Midbrain (tissue), 1 donor: ENCODE measurements around the gene TRAFD1.

ENCODE experiments used
- DNase-seq: peaks from one replicate; lab custom pipeline; 2025; lab: John Stamatoyannopoulos, UW

Gene TRAFD1

DNA sequence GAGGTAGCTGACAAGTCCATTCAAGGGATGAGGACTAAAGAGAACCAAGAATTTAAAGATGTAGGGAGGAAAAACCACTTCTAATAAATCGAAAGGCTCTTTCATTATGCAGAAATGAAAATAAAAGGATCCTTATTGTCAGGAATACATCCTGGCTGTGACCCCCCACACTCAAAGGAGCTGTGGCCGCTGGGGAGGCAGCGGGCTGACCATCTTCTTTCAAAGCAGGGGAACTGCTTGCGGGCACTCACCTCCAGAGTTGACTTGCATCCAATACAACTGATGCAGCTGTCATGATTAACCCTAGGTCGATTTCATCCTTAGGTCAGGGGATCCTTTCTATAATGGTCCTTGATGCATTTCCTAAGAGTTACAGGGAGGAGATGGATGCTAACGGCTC is 35.3 kb downstream of the TRAFD1 start:
- DNase-seq, result no peak

GRCh38 chr12:112161711-112162110 is 36.4 kb downstream of the TRAFD1 start:
- DNase-seq, result no peak

DNA sequence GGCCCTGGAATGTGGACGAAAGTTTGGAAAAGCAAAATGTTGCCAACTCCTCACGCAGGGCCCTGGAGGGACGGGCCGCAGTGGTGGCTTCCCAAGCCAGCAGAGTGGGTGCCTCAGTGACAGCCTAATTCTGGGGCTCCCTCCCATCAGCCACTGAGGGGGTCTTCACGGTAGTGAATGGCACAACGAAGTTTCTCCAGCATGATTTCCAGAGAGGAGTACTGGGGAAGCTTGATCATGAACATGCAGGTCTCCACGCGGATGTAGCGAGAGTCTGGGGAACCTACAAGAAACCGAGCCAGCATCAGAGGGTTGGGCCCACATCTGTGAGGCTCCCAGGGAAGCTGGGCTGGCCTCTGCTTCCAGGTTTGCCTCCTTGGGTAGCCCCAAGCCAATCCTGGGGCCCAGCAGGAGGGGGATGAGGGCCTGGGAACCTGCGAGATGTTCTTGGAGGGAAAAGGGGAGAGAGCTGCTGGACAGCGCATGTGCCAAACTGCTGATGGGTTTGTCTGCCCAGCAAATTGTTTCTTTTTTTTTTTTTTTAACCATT is 37.0 kb downstream of the TRAFD1 start:
- DNase-seq, result no peak

DNA sequence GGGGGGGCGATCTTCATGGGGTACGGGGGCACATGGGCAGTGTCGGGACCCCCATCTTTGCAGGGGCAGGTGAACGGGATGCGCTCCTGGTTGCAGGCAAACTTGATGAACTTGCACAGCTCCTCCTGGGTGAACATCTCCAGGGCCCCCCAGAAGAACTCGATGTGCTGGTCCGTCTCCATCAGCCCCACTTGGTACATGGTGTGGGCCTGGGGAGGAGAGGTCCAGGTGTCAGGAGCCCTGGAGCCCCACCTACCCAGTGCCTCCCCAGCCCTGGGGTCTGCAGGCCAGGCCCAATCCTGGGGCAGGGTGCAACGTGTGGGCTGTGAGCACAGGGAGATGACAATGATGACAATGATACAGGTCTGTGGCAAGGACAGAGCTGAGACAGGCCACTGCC is 37.7 kb downstream of the TRAFD1 start:
- no peak for DNase-seq

DNA sequence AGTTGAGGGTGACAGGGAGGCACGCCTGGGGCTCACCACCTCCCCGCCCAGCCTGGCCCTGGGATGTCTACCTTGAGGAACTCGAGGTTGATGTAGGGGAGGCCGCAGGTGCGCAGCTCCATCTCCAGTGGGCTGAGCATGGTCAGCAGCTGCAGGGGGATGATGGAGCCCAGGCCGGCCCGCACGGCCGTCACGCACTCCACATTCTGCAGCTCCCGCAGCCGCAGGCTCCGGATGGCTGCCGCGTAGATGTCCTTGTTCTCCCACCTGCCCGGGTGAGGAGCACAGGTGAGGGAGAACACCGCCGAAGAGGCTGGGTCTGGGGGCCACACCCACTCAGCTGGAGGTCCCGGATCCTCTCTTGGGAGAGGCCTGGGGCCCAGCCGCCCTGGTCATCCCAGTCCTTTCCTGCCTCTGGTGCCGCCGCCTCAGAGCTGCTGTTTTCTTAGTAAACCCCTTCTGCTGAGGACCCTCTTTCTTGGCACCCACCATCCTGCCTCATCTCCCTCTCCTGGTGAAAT is 38.2 kb downstream of the TRAFD1 start:
- DNase-seq, result no peak

- DNase-seq, result no peak
These were observed 38.8 kb downstream of the TRAFD1 start for GRCh38 chr12:112164011-112164660.

- DNase-seq, result no peak
These were observed 40.3 kb downstream of the TRAFD1 start for GRCh38 chr12:112165624-112166023.

- no peak for DNase-seq
These were observed 41.0 kb downstream of the TRAFD1 start for GRCh38 chr12:112166051-112167015.

DNA sequence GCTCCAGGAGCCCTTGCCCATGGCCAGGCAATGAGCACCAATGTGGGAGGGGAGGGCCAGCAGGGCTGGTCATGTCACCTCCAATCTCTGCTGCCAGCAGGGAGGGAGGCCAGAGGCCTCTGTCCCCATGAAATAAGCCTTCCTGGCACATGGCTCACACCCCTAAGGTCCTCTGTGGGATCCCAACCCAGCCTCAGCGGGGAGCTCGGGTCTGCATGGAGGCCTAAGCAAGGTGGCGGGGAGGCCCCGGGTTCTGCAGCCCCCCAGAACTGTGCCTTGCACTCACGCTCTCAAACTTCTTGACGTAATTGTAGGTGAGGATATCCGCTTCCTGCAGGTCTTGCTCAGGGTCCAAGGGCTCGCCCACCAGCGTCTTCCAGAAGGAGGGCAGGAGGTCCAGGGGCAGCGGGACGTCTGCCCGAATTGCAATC is 41.7 kb downstream of the TRAFD1 start:
- DNase-seq, result no peak

- no peak for DNase-seq
These were observed 42.6 kb downstream of the TRAFD1 start for GRCh38 chr12:112167718-112168525.

DNA sequence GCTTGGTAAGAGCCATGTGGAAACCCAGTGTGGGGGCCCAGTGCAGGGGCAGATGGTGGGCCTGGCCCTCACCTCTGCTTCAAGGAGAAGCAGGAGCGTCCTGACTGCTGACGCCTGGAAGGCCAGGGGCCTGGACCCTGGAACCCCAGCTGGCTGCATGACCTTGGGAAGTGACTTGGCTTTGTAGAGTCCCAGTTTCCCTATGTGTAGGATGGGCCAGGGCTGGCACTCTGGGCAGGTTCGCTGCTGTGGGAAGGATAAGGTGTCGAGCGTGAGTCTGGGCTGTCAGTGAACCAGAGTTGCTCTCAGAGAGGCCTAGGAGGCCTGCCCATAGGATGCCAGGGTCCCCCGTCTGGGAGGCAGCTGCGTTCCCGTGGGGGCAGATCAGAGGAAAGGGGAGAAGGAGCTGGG is 43.2 kb downstream of the TRAFD1 start:
- no peak for DNase-seq

DNA sequence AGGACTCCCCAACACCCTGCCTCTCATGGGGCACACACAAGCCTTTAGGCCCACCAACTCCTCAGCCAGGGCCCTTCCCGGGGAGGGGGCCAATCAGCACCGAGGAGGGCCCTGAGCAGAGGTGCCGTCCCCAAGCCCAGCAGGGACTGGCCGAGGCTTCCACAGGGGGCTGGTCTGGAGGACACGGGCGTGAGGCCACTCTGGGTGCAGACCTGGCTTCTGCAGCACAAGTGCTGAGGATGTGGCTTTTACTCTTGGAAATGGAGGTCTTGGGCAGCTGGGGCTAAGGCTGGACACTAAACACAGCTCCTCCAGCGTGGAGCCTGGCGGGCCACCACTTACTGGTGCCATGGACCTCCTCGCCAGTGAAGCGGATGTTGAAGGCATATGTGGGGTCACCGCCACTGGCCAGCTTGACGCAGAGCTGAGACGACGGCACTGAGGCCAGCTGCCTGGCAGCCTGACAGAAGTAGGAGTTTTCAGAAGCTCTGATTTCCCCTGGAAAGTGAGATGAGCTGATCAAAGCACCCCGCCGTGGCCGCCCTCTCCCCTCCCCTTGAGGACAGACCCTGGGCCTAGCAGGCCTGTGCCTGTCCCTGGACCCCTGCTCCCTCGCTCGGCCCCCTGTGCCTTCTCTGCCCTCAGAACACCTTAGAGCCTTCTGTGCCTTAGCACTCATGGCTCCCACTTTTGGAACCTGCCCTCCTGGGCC is 44.0 kb downstream of the TRAFD1 start:
- no peak for DNase-seq

- no peak for DNase-seq
These were observed 44.6 kb downstream of the TRAFD1 start for GRCh38 chr12:112169966-112170365.

- no peak for DNase-seq
These were observed 45.0 kb downstream of the TRAFD1 start for GRCh38 chr12:112170376-112170775.

DNA sequence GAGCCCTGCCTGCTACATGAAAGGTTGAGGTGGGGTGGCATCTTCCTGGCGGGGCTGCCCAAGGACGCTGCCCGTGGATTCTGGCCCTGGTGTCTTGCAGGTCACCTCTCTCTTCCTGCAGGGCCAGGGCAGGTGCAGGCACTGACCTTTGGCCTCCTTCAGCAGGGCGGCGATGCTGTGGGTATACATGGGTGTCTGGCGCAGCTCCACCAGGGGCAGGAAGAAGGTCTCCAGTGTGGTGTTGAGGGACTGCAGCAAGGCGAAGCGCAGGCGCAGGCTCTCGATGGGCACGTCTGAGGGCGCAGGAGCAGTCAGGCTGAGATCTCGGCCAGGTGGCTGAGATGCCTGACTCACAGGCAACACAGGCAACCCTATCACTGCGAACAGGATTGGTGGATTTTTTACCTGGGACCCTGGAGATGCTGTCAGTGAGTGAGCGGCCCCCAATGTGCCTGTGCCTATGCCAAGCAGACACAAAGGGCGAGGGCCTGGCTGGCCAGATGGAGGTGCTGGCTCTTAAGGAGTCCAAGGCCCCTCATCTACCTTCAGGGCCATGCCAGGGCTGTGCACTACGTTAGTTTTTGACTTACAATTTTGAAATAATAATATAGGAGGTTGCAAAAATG is 45.7 kb downstream of the TRAFD1 start:
- DNase-seq, result no peak

GRCh38 chr12:112172556-112173324 is 47.4 kb downstream of the TRAFD1 start:
- no peak for DNase-seq

- no peak for DNase-seq
These were observed 50.2 kb downstream of the TRAFD1 start for GRCh38 chr12:112175361-112176155.

GRCh38 chr12:112176321-112177010 is 51.1 kb downstream of the TRAFD1 start:
- no peak for DNase-seq
